ENCODE data around the gene URGCP.
"Not testable (repeated sequence)": the region's sequence is repeated elsewhere in the genome, so short reads cannot be mapped to it uniquely, and the experiment has no call there.

Gene URGCP

DNA sequence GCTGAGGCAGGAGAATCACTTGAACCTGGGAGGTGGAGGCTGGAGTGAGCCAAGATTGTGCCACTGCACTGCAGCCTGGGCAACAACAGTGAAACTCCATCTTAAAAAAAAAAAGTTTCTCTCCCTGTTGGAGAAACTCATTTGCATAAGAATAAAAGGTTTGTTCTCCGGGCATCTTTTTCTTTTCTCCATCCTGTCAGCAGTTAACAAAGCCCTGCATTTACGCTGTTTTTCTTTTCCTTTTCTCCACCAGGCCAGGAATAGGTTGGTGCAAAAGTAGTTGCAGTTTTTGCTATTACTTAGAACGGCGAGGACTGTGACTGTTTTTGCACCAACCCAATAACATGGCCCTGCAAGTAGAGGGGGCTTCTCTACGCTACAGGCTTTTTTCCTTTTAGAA, 9.5 kb upstream of the URGCP start:
- DNase-seq, result no peak

DNA sequence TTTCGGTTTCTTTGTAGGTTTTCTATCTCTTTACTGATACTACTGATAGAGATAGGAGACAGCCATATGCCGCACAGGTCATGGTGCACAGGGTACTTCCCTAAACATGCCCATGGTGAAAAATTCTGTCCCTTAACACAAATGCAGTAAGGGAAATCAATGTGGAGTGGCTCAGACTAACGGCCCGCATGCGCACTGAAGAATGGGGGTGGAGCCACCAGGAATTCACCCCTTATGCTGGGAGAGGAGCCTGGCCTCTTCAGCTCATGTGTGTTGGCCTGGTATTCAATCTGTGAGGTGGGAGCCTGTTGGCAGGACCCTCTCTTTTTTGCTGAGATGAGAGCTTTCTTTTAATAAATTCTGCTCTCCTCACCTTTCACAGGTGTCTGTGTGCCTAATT, 8.4 kb upstream of the URGCP start:
- no peak for DNase-seq

DNA sequence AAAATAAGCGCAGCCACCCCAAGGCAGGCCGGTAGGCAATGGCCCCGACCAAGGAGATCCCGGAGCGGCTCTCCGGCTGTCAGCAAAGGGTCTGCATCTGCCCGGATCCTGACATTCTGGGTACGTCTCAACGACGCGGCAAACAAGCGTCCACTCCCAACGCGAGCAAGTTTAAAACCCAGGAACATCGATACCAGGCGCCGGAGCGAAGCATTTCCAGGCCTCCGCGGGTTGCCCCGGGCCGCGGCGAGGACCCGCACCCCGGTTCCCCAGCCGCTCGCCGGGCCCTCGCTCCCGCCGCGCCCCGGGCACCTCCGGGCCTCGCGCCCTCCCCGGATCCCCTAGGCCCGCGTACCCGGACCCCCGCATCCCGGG, 453 bp downstream of the URGCP start:
- peak in 1 of 2 donors; percentile 15 for DNase-seq

DNA sequence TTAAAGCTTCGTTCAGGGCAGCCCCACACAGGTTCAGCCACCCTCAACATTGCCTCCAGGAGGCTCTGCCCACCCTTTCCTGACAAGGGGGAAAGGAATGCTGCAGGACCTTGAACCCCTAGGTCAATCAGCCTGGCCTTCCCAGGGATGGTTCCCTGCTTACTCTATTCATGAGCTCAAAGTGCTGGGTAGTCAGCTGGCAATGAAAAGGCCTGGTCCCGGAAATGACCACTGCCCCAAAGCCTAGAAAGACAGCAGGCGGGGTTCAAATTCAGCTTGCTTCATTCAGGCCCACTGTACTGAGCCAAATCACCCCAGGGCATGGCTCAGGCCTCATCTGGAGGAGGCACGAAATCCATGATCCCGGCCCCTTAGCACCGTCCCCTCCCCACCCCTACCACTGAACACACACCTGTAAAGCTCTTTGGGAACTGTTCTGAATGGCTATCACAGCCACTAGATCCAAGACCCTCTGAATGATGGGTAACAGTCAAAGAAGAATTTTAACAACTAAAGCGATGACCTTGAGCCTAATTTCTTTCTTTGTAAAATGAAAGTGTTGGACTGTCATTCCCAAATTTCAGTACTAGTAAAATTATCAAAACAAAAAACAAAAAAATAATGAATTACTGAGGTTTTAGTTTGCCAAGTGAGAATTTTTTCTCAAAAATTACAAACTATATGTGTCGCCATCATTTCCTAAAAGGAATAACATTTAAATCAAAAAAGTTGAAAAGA, 1.0 kb downstream of the URGCP start:
- DNase-seq, result no peak

DNA sequence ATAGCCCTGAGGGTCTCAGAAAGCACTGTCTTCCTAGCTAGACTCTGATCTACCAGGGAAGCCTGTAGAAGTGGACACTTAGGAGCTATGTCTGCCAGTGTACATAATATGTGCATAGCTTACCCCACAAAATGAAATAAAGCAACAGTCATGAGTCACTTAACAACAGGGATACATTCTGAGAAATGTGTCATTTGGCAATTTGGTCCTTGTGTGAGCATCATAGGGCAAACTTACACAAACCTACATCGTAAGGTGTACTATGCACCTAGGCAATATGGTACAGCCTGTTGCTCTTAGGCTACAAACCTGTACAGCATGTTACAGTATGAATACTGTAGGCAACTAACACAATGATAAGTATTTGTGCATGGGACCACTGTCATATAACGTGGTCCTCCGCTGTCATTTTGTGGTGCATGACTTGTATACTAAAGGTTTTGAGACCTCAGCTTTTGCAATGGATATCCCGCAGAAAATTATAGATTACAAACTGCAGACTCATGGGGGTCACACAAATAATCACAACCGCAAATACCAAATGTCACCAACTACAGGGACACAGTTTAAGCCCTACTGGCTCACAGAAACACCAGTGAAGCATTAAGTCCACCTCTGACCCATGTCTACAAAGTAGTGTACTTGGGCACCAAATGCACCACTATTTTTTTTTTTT, 1.7 kb downstream of the URGCP start:
- DNase-seq, result no peak

DNA sequence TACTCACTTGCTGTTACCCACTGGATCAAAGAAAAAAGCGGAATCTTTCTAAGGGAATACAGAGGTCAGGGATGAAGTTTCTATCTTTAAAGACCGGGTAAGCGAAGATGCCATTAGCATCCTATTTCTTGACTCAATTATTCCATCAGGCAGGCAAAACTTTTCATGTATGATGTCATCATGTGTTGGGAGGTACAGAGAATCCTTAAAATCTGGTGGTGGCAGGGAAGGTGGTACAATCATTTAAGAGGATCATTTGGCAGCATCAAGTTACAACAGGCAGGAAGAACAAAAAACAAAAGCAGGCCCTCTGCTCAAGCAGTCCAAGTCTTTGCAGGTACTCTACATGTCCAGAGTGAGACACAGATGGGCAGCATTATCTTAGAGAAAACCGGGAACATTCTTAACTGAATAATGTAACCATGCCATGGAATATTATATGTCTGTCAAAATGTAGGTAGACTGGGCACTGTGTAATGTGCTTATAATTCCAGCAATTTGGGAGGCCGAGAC, 3.8 kb downstream of the URGCP start:
- no peak for DNase-seq

DNA sequence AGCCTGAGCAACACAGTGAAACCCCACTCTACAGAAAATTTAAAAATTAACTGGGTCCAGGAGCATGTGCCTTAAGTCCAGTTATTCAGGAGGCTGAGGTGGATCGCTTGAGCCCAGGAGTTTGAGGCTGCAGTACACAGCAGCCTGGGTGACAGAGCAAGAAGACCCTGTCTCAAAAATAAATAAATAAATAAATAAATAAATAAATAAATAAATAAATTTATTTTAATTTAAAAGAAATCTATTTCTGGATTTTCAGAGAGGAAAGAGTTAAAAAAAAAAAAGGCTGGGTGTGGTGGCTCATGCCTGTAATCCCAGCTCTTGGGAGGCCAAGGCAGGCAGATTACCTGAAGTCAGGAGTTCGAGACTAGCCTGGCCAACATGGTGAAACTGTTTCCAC, 7.8 kb downstream of the URGCP start:
- DNase-seq, result not testable (repeated sequence)

DNA sequence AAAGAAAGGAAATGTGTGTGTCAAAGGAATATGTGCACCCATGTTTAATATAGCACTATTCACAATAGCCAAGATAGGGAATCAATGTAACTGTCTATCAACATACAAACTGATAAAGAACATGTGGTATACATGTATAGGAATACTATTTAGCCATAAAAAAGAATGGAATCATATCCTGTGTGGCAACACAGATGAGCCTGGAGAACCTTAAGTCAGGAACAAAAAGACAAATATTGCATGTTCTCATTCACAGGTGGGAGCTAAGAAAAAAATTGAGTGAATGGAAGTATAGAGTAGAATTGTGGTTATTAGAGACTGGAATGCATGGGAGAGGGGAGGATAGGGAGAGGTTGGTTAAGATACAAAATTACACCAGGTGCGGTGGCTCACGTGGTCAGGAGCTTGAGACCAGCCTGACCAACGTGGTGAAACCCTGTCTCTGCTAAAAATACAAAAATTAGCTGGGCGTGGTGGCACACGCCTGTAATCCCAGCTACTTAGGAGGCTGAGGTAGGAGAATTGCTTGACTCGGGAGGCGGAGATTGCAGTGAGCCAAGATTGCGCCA, 10.5 kb downstream of the URGCP start:
- no peak for DNase-seq

DNA sequence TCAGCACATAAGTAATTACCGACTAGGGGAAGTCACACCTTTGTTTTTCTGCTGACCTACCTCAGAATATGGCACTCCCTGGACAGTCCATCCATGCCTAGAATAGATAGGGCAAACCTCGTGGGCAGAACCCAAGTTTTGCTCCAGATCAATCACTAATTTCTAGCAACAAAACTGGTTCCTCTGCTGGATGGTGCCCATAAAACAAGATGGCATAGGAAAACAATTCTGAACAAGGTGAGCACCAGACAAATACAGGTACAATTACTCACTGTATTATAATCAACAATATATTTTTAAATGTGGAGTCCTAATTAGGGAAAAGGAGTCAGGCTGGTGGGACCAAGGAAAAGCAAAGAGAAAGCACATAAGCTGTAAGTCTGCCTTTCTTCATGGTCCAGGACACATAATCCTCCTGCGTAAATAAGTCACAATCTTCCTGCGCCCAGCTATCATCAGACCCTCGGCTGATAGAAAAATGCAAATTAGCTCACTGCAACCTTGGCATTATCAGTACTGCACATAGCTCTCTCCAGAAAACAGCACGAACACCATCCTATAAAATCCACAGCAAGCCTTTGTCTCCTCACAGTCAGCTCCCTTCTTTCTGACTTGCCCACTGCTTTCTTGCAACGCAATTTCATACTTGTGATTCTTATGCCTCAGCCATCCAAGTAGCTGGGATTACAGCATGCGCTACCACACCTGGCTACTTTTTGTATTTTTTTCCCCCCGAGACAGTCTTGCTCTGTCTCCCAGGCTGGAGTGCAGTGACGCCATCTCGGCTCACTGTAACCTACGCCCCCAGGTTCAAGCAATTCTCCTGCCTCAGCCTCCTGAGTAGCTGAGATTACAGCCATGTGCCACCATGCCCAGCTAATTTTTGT, 15.1 kb downstream of the URGCP start:
- no peak for DNase-seq

DNA sequence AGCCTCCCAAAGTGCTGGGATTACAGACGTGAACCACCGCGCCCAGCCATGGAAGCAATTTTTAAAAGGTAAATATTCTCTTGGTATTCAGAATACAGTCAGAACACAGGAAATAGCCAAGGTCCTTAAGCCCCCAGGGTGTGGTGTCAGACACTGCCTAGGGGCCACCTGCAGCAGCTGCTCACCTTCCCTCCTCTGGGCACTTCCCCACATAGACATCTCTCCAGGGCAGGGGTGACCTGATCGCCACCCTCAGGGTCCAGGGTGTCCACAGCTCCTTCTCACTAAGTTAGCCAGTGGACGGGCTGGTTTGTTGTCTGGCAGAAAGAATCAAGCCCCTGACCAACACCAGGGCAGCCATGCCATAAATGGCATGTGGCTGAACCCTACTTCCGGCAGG, 15.9 kb downstream of the URGCP start:
- DNase-seq, result no peak

DNA sequence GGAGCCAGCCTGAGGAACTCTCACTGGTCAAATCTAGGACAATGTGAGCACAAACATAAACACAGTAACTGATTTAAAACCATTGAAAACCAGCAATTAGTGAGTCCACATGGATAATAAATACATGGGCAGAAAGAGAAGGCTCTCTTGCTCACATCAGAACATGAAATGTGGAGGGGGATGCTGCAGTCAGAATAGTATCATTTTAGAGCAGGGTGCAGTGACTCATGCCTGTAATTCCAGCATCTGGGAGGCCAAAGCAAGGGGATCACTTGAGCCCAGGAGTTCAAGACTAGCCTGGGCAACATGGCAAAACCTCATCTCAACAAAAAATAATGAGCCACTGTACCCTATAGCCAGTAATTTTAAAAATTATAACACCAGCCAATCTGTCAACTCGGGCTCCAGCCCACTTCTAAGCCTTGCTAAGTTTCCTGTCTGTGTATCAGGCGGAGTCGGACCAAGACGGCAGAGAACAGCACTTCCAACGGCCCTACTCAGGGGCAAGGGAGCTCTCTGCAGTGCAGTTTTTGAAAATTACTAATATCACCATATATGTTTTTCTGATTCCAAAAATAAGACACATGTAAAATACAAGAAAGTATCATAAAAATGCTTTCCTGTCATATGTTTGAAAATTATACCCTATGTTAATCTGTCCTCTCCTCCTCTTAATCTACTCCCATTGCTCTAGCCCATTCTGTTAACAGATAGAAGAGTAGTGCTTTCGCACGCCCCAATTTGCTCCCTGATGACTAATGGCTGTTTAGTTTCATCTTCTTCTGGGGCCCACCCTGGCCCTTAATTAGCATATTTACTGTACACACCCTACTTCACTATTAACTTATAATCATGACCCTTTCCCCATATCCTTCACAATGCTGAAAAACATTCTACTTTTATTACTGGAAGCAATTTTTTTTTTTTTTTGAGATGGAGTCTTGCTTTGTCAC, 17.1 kb downstream of the URGCP start:
- DNase-seq, result no peak

DNA sequence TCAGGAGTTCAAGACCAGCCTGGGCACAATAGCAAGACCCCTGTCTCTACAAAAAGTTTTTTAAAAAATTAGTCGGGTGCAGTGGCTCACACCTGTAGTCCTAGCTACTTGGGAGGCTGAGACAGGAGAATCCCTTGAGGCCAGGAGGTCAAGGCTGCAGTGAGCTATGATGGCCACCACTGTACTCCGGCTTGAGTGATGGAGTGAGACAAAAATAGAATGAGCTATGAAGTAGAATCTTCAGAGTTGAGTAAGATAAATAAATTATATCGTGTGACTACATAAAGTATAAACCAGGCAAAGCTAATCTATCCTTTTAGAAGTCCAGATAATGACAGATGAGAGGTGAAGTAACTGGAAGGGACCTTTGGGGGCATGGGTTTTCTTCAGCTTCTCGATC, 21.8 kb downstream of the URGCP start:
- DNase-seq, result no peak

DNA sequence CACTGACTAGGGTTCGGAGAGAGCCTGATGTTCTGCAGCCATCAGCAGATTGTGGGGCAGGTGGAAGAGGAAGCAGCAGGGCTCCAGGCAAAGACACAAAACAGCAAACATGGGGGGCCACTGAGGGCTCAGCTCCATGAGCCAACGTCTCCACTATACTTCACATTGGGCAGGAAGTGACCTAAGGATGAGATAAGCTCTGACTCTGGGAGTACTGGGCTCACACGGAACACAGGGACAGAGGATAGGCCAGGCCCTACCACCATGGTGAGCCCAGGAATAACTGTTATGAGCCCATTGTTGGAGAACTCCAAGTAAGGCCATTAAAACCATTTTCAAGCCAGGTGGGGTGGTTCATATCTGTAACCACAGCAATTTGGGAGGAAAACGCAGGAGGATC, 22.2 kb downstream of the URGCP start:
- DNase-seq, result no peak

DNA sequence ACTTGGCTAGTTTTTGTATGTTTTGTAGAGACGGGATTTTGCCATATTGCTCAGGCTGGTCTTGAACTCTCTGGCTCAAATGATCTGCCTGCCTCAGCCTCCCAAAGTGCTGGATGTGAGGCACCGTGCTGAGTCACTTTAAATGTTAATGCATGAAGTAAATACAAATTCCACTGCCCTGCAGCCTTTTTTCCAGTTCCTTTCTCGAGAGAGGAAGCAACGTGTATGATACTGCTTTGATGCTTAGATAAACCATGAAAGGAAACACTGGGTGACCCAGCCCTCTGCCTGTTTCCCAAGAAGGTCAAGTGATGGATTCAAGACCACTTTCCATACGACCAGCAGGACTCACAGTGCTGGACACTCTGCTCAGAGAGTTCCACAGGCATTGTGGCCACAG, 25.8 kb downstream of the URGCP start:
- DNase-seq, result no peak

DNA sequence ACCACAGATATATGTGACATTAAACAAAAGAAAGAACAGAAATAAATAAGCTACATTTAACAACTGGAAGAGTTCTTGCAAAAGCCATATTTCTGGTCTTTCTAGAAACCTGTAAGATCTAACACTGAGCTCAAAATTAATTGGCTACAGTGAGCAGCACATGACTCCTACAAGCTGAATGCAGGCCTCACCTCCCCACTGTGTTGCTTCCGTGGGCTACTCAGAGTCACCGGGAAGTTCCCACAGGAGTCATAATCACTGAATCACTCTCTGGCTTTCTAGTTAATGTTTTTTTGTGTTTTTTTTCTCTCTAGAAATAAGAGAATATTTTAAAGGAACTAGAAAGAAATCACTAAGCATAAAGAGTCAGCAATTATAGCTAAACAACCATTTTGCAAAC, 26.9 kb downstream of the URGCP start:
- DNase-seq, result no peak

DNA sequence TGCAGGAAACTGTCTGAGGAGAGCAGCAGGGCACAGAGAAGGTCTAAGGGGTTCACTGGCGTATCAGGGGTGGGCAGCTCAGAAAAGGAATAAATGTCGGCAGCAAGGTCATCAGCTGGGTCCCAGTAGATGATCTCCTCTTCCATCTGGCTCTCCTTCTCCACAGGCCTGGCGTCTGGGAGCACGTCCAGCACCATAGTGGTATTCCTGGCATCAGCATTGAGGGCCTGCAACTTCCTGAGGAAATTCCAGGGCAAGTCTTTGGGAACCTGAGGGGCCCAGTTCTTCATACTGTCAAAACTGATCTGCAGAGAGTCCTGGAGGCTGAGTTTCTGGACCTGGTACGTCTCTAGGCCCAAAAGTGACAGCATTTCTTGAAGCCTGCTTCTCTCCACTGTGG, 27.5 kb downstream of the URGCP start:
- DNase-seq, result no peak

DNA sequence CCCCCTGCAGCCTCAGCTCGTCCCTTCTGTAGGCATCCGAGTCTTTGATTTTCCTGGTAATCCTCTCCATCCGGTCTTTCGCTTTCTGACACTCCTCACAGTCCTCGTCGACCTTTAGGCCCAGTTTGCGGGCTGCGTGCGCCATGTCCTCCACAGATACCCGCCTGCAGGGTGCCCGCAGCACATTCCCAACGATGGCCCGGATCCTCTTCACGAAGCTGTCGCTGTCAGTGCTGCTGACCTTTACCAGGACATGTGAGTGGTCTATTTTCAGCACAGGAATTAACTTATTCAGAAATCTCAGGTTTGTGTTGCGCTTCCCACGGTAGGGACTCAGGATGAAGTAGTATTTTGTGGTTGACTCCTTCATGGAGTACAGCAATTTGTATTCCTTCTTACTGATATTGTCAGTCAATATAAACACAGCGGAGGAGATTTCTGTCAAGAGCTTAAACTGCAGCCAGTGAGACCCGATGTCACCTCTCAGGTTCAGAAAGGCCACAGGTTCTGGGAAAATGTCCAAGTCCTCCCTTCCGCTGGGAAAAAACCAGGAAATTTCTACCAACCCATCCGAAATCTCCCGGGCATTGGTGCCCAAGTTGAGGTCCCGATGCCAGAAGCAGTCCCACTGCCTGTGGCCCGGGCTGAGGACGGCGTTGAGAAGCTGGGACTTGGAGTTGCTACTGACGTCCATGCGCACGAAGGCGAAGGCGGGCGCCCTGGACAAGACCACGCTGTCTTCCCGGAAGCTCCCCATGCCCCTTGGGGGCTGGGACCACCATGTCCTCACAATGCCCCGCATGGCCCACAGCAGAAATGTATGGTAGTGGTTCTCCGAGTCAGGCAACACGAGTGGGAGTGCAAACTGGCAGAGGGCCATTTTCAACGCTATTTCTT, 28.2 kb downstream of the URGCP start:
- DNase-seq, result no peak

DNA sequence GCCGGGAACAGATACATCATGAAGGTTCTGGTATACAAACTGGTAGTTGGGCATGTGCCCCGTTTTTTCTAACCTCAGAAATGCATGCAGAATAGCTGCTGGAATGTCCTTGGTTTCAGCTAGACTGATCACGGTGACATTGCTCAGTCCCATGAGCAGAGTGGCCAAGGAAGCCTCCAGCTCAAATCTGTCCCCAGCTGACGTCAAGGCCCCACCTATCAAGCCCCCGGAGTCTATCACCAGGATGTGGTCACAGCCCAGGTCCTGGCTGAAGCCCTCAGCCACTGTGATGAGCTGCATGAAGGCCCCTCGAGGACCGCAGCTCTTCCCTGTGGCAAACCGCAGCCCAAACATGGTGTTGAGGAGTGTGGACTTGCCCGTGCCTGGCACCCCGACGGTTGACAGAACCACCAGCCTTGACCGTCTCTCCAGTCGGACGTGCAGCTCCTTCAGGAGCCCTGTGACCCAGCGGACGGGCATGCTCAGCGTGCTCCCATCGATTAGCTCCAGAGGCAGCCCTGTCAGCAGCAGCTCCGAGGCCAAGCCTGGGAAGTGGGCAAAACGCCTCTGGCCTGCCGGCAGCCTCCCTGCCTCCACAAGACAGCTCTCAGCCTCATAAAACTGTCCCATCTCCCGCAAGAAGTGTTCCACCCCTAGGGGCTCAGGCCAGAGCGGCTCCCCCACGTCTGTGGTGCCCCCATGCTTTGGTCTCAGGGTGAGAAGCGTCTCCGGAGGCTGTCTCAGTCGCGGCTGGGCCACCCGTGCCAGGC, 29.2 kb downstream of the URGCP start:
- DNase-seq, result no peak

DNA sequence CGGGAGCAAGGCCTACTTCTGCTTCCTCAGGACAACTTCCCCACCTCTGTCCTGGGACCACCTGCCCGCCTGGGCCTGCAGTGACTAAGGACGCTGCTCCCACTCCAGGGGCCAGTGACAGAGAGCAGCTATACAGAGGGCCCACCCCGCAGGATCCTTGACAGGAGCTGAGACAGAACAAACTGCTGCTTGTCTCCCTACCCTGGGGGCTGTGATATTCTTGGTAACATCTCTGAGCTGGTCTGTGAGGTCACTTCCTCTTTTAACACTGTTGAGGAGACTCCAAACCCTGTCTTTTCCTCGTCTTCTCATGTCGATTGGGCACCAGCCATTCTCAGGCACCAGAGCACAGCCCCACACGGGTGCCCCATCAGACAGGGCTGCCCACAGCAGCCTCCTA, 30.2 kb downstream of the URGCP start:
- DNase-seq, result no peak

DNA sequence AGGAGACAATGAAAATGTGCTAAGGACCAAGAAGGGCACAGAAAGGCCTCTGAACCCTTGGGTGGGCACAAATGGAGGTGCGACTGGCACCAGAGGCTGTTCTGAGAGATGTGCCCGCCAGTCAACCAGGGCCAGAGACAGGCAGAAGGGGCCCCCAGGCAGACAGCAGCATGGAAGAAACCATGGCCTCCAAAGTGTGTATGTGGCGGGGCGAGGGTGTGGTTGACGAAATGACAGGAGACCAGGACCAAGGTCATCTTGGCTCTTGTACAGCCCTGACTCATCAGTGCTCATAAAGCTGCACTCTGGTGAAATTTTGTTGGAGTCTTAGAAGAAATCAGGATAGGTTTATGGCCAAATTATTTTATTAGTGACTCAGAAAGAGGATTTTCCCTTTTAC, 33.1 kb downstream of the URGCP start:
- no peak for DNase-seq
